Activated CD8-positive, alpha-beta T cell treated with anti-CD3 and anti-CD28 coated beads for 36 hours (primary cell): ENCODE data around the gene LCA5L. TPM values are rescaled to one million over a fixed set of nuclear protein-coding genes. Genes with fewer than 3 reads are reported as not detected.
A peak's percentile ranks its signal among the peaks of the same experiment; 100 is the strongest.
"Not testable (repeated sequence)": the region's sequence is repeated elsewhere in the genome, so short reads cannot be mapped to it uniquely, and the experiment has no call there.

ENCODE experiments used
- ATAC-seq: fragments of 200-7000 bp; cut with Tn5 transposase; one replicate; pipeline ENCODE4 v1.10.0; 2021; ENCODE audit warnings: mild to moderate bottlenecking, moderate library complexity
- CTCF ChIA-PET: fragments of 350-600 bp; sonication (Branson Sonifier 250); formaldehyde crosslinking; loops from one replicate; lab custom pipeline; 2021; ENCODE audit warnings: antibody characterized with exemption; lab: Charles Lee
- POLR2A ChIA-PET: fragments of 350-600 bp; sonication (Branson Sonifier 250); formaldehyde crosslinking; loops from one replicate; lab custom pipeline; 2021; ENCODE audit warnings: antibody characterized with exemption; lab: Charles Lee
- DNase-seq: peaks from one replicate; pipeline ENCODE4 v3.0.0-alpha.2; 2020
- H3K27ac Mint-ChIP-seq: one replicate; pipeline ENCODE4 v1.8.0; 2021; ENCODE audit warnings: mild to moderate bottlenecking, mixed read lengths
- H3K27me3 Mint-ChIP-seq: one replicate; pipeline ENCODE4 v1.8.0; 2021; ENCODE audit warnings: mixed read lengths
- H3K36me3 Mint-ChIP-seq: one replicate; pipeline ENCODE4 v1.8.0; 2021; ENCODE audit warnings: low read depth, mixed read lengths
- H3K4me1 Mint-ChIP-seq: one replicate; pipeline ENCODE4 v1.8.0; 2021; ENCODE audit warnings: low read depth, mixed read lengths
- H3K4me3 Mint-ChIP-seq: one replicate; pipeline ENCODE4 v1.8.0; 2021; ENCODE audit warnings: mild to moderate bottlenecking, moderate library complexity, mixed read lengths
- H3K9me3 Mint-ChIP-seq: one replicate; pipeline ENCODE4 v1.8.0; 2021; ENCODE audit warnings: mixed read lengths
- CTCF ChIP-seq: fragments of 200-600 bp; IDR thresholded peaks from one replicate; pipeline ENCODE4 v1.8.0; 2022; ENCODE audit warnings: antibody characterized with exemption, mild to moderate bottlenecking
- intact Hi-C: fragments of 100-400 bp; cut with micrococcal nuclease; formaldehyde crosslinking; loops from one replicate; pipeline ENCODE4 v1.10.0; 2022
- total RNA-seq, 2 experiments: library from RNA; stranded (reverse); gene quantifications; one replicate each; pipeline ENCODE4 v1.2.3, GENCODE V29; 2021

Gene LCA5L
- total RNA-seq, 2 experiments from 2014 or later = 0.36 TPM; not detected in 1

- no peaks in the 10 kb centered on the region for H3K36me3 Mint-ChIP-seq
- POLR2A ChIA-PET = interaction anchor here (0.6 to 4.3 kb wide), 5 partner anchors 18 to 201 kb away, joined by 3 to 31 read pairs (median 4); partner anchors contain the start of genes BRWD1 and PSMG1
- DNase-seq = no peak
These were observed 60.8 kb downstream of the LCA5L start for GRCh38 chr21:39384674-39385298.

GRCh38 chr21:39382096-39382495 lies 63.5 kb downstream of the LCA5L start:
- ATAC-seq, CTCF ChIA-PET, DNase-seq, H3K36me3 Mint-ChIP-seq, H3K4me3 Mint-ChIP-seq, H3K27ac Mint-ChIP-seq, H3K27me3 Mint-ChIP-seq, H3K9me3 Mint-ChIP-seq: not testable (repeated sequence)
- POLR2A ChIA-PET = interaction anchor here (4.0 kb wide), 1 partner anchor 33 kb away, joined by 21 read pairs; the partner anchor contains the start of gene HMGN1
- peaks cover 28% of the 10 kb centered on the region for H3K4me1 Mint-ChIP-seq
- intact Hi-C loops = loop anchor here (10.0 kb wide), 1 partner anchor 197 kb away; the partner anchor contains the start of gene PSMG1

More at GRCh38 chr21:39384674-39385298, 60.8 kb downstream of the LCA5L start:
- intact Hi-C loops = loop anchor here (5.0 to 10.0 kb wide), 3 partner anchors 37 to 200 kb away; partner anchors contain the start of genes BRWD1, HMGN1 and PSMG1
- peaks cover 45% of the 10 kb centered on the region for H3K4me1 Mint-ChIP-seq
- H3K27ac Mint-ChIP-seq = peak overlapping the region; percentile 78
- no peaks in the 10 kb centered on the region for H3K27me3 Mint-ChIP-seq
- no peak for ATAC-seq
- no peaks in the 10 kb centered on the region for H3K9me3 Mint-ChIP-seq
- H3K4me3 Mint-ChIP-seq = no peak overlapping the region
- TF ChIP-seq CTCF = no peak
- CTCF ChIA-PET = no interaction called here

- TF ChIP-seq CTCF = no peak
- H3K36me3 Mint-ChIP-seq = no peaks in the 10 kb centered on the region
- H3K27ac Mint-ChIP-seq = peak overlapping the region; percentile 85
- CTCF ChIA-PET = no interaction called here
- no peak for DNase-seq
- no peak for ATAC-seq
- peaks cover 25% of the 10 kb centered on the region for H3K4me1 Mint-ChIP-seq
- H3K27me3 Mint-ChIP-seq = peaks cover 1% of the 10 kb centered on the region
- no peaks in the 10 kb centered on the region for H3K9me3 Mint-ChIP-seq
- intact Hi-C loops = loop anchor here (10.0 kb wide), 1 partner anchor 196 kb away; the partner anchor contains the start of gene PSMG1
- H3K4me3 Mint-ChIP-seq = peak overlapping the region; percentile 92
- POLR2A ChIA-PET = interaction anchor here (0.9 to 4.0 kb wide), 5 partner anchors 11 to 197 kb away, joined by 3 to 21 read pairs (median 3); partner anchors contain the start of gene HMGN1
These were observed 64.6 kb downstream of the LCA5L start for GRCh38 chr21:39381009-39381408.

GRCh38 chr21:39379986-39380891 lies 65.3 kb downstream of the LCA5L start:
- POLR2A ChIA-PET = interaction anchor here (0.8 to 4.0 kb wide), 7 partner anchors 10 to 197 kb away, joined by 3 to 21 read pairs (median 3); partner anchors contain the start of genes BRWD1, HMGN1 and PSMG1
- DNase-seq (peak; percentile 95), ATAC-seq (peak; percentile 98)
- Mint-ChIP-seq H3K27ac (peak overlapping the region; percentile 85), H3K4me1 (peaks cover 19% of the 10 kb centered on the region), H3K36me3 (no peaks in the 10 kb centered on the region), H3K9me3 (no peaks in the 10 kb centered on the region), H3K4me3 (peak overlapping the region; percentile 92), H3K27me3 (peaks cover 1% of the 10 kb centered on the region)
- intact Hi-C loops = loop anchor here (10.0 kb wide), 1 partner anchor 195 kb away; the partner anchor contains the start of gene PSMG1
- CTCF ChIA-PET = interaction anchor here (0.7 to 0.9 kb wide), 2 partner anchors 31 to 65 kb away, joined by 3 to 4 read pairs; partner anchors contain the start of gene LCA5L
- TF ChIP-seq CTCF = no peak

- Mint-ChIP-seq H3K4me1 (peaks cover 11% of the 10 kb centered on the region), H3K4me3 (no peak overlapping the region), H3K27me3 (peaks cover 1% of the 10 kb centered on the region), H3K9me3 (no peaks in the 10 kb centered on the region), H3K27ac (no peak overlapping the region), H3K36me3 (no peaks in the 10 kb centered on the region)
- ChIA-PET POLR2A (interaction anchor here (1.1 kb wide), 1 partner anchor 10 kb away, joined by 3 read pairs; no protein-coding TSS in a partner anchor), CTCF (no interaction called here)
- DNase-seq (no peak), ATAC-seq (no peak)
- intact Hi-C loops = no loop called here
- no peak for TF ChIP-seq CTCF
These were observed 68.0 kb downstream of the LCA5L start for GRCh38 chr21:39377444-39378050.
